GM21825 (cell line): Measurements from ENCODE around the gene MAP3K15.

Experiments
- ATAC-seq: cut with Tn5 transposase; IDR thresholded peaks from one replicate; pipeline ENCODE4 v1.9.1; 2021; ENCODE audit warnings: mild to moderate bottlenecking, moderate library complexity; ENCODE audit not compliant: unreplicated experiment

The MAP3K15 gene

GRCh38 chrX:19514791-19515614, at the start of gene MAP3K15:
Gene MAP3K15, minus strand, starts transcription at chrX:19515508. Its CDS starts 247 bp downstream, at chrX:19515261.
- no peak for ATAC-seq

- ATAC-seq, result no peak
Measured at GRCh38 chrX:19564606-19565005, 49.3 kb upstream of the MAP3K15 start.

GRCh38 chrX:19563746-19564145, 48.4 kb upstream of the MAP3K15 start:
- ATAC-seq, result peak; percentile 13

GRCh38 chrX:19563327-19563726, 48.0 kb upstream of the MAP3K15 start:
- ATAC-seq, result peak; percentile 53

- no peak for ATAC-seq
Measured at GRCh38 chrX:19560611-19561010, 45.3 kb upstream of the MAP3K15 start.

GRCh38 chrX:19557822-19558221, 42.5 kb upstream of the MAP3K15 start:
- no peak for ATAC-seq

GRCh38 chrX:19556202-19556601, 40.9 kb upstream of the MAP3K15 start:
- no peak for ATAC-seq

- ATAC-seq, result no peak
Measured at GRCh38 chrX:19555683-19556082, 40.4 kb upstream of the MAP3K15 start.

GRCh38 chrX:19555236-19555635, 39.9 kb upstream of the MAP3K15 start:
- no peak for ATAC-seq

GRCh38 chrX:19554786-19555185, 39.5 kb upstream of the MAP3K15 start:
- no peak for ATAC-seq

GRCh38 chrX:19552793-19553192, 37.5 kb upstream of the MAP3K15 start:
- no peak for ATAC-seq

- ATAC-seq, result no peak
Measured at GRCh38 chrX:19549838-19550237, 34.5 kb upstream of the MAP3K15 start.

GRCh38 chrX:19548934-19549333, 33.6 kb upstream of the MAP3K15 start:
- no peak for ATAC-seq

GRCh38 chrX:19548279-19548678, 33.0 kb upstream of the MAP3K15 start:
- no peak for ATAC-seq

GRCh38 chrX:19545651-19546050, 30.3 kb upstream of the MAP3K15 start:
- ATAC-seq, result no peak

GRCh38 chrX:19544693-19545305, 29.5 kb upstream of the MAP3K15 start:
- no peak for ATAC-seq

GRCh38 chrX:19543951-19544381, 28.7 kb upstream of the MAP3K15 start:
- ATAC-seq, result no peak

- no peak for ATAC-seq
Measured at GRCh38 chrX:19543020-19543715, 27.9 kb upstream of the MAP3K15 start.

GRCh38 chrX:19541931-19542330, 26.6 kb upstream of the MAP3K15 start:
- ATAC-seq, result no peak

GRCh38 chrX:19541196-19541595, 25.9 kb upstream of the MAP3K15 start:
- ATAC-seq, result no peak

GRCh38 chrX:19540076-19540475, 24.8 kb upstream of the MAP3K15 start:
- ATAC-seq, result no peak

- no peak for ATAC-seq
Measured at GRCh38 chrX:19539665-19540064, 24.4 kb upstream of the MAP3K15 start.
